Liver (tissue), 3 donors: ENCODE results near the gene LAMB3.

Experiments
- CTCF ChIP-seq: fragments of 150-350 bp; IDR thresholded peaks from 2 replicates; pipeline ENCODE4 v1.5.1; 2017; ENCODE audit warnings: improper control_type of control experiment, low read depth, low read length; ENCODE audit not compliant: missing input control
- FOXA1 ChIP-seq: IDR thresholded peaks from 2 replicates; pipeline ENCODE4 v1.6.1; 2016; ENCODE audit warnings: antibody characterized with exemption
- GABPA ChIP-seq, 2 donors: IDR thresholded peaks in 1 of 2; conservative IDR thresholded peaks in 1 of 2; 2 replicates each; pipeline ENCODE4 v1.6.1; 2016; ENCODE audit warnings: antibody characterized with exemption in 2 of 2, mild to moderate bottlenecking in 1 of 2, moderate library complexity in 1 of 2
- HNF4G ChIP-seq: IDR thresholded peaks from 2 replicates; pipeline ENCODE4 v1.6.1; 2016; ENCODE audit warnings: antibody characterized with exemption
- MAX ChIP-seq: IDR thresholded peaks from 2 replicates; pipeline ENCODE4 v1.6.1; 2016; ENCODE audit warnings: antibody characterized with exemption
- RAD21 ChIP-seq, 2 donors: IDR thresholded peaks; 2 replicates each; pipeline ENCODE4 v1.6.1; 2016; ENCODE audit warnings: antibody characterized with exemption in 2 of 2, mild to moderate bottlenecking in 2 of 2
- REST ChIP-seq: IDR thresholded peaks from 2 replicates; pipeline ENCODE4 v1.6.1; 2016; ENCODE audit warnings: antibody characterized with exemption, mild to moderate bottlenecking
- RXRA ChIP-seq, 2 donors: IDR thresholded peaks; 2 replicates each; pipeline ENCODE4 v1.6.1; 2017 to 2018; ENCODE audit warnings: antibody characterized with exemption in 2 of 2, mild to moderate bottlenecking in 1 of 2
- donor health status: healthy.
- donor health status: healthy.

- no peak for TF ChIP-seq REST
- TF ChIP-seq CTCF: no peak
- TF ChIP-seq FOXA1: no peak
- no peak for TF ChIP-seq RAD21 (IDR thresholded peaks at IDR 0.05)
- TF ChIP-seq MAX: no peak
- TF ChIP-seq GABPA (IDR thresholded peaks at IDR 0.05 in 1 of 2, conservative IDR thresholded peaks at IDR 0.05 in 1 of 2): no peak
- TF ChIP-seq HNF4G: no peak
- TF ChIP-seq RXRA (IDR thresholded peaks at IDR 0.05): no peak
Measured at GRCh38 chr1:209628618-209629299, 23.5 kb downstream of the LAMB3 start.
